ENCODE results near the gene SMYD3.

DNA sequence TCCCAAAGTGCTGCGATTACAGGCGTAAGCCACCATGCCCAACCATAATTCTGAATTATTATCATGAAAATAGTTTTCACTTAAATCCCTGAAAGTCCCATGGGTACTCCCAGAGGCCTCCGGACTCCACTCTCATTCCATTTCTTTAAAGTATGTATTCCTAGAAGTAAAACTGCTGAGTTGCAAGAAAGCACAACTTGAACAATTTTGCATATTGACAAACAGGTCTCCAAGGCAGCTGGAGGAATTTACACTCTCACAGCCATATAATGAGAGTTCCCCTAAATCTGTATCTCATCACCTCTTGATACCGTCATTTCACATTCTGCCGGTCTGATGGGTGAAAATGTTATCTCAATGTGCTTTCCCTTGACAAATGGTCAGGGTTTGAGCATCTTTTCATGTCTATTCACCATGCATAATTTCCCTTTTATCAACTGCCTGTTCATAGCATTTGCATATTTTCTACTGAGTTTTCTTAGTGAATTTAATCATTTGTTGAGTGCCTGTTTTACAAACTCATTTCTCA, 129.4 kb downstream of the SMYD3 start:
- TF ChIP-seq CTCF (IDR thresholded peaks at IDR 0.05; ENCODE audit: low read length) (no peak), EZH2 (optimal IDR thresholded peaks at IDR 0.05; ENCODE audit: low read depth, low read length) (no peak), EZH2phosphoT487 (IDR thresholded peaks at IDR 0.05; ENCODE audit: low read length) (no peak)
